Neural cell (in vitro differentiated cells): ENCODE results near the gene PARD6G.

Experiments
- CTCF ChIP-seq: fragments of 450-650 bp; IDR thresholded peaks from 2 replicates; pipeline ENCODE4 v1.5.1; 2014; ENCODE audit warnings: antibody characterized with exemption, mild to moderate bottlenecking, moderate library complexity; ENCODE audit not compliant: poor library complexity, severe bottlenecking
- EZH2 ChIP-seq: fragments of 200-600, 300-800 bp; shearing (Covaris generic), sonication (generic); IDR thresholded peaks from 2 replicates; pipeline ENCODE4 v1.6.1; 2014; ENCODE audit warnings: antibody characterized with exemption, low read length, borderline replicate concordance, mild to moderate bottlenecking; ENCODE audit not compliant: insufficient read depth, poor library complexity, severe bottlenecking
- POLR2AphosphoS5 ChIP-seq: IDR thresholded peaks from 2 replicates; pipeline ENCODE4 v1.6.1; 2012
- REST ChIP-seq: IDR thresholded peaks from 2 replicates; pipeline ENCODE4 v1.6.1; 2012; ENCODE audit warnings: borderline replicate concordance

- no peak for TF ChIP-seq REST
- no peak for TF ChIP-seq CTCF
- no peak for TF ChIP-seq POLR2AphosphoS5
- TF ChIP-seq EZH2: no peak
Observed at GRCh38 chr18:80154293-80154692, 93.0 kb downstream of the PARD6G start.
